Astrocyte of the spinal cord (primary cell): ENCODE data around the gene FSCN2.

Experiments used
- DNase-seq: peaks from one replicate; pipeline ENCODE4 v3.0.0; 2011; ENCODE audit warnings: low read depth, low spot score
- H3K4me3 ChIP-seq: 2 replicates; pipeline ENCODE4 v1.5.1; 2011; ENCODE audit warnings: low read depth, mild to moderate bottlenecking, low read length, moderate library complexity
- in situ Hi-C: cut with HindIII; loops from 2 replicates; pipeline ENCODE4 v1.10.0; 2017; ENCODE audit warnings: low sequenced_read_pairs
- TF ChIP-seq, protein P1 (sequence below): IDR thresholded peaks from 2 replicates; pipeline ENCODE4 v1.5.1; 2012; ENCODE audit warnings: low read depth, mild to moderate bottlenecking, low read length, inconsistent platforms

FSCN2 gene

DNA sequence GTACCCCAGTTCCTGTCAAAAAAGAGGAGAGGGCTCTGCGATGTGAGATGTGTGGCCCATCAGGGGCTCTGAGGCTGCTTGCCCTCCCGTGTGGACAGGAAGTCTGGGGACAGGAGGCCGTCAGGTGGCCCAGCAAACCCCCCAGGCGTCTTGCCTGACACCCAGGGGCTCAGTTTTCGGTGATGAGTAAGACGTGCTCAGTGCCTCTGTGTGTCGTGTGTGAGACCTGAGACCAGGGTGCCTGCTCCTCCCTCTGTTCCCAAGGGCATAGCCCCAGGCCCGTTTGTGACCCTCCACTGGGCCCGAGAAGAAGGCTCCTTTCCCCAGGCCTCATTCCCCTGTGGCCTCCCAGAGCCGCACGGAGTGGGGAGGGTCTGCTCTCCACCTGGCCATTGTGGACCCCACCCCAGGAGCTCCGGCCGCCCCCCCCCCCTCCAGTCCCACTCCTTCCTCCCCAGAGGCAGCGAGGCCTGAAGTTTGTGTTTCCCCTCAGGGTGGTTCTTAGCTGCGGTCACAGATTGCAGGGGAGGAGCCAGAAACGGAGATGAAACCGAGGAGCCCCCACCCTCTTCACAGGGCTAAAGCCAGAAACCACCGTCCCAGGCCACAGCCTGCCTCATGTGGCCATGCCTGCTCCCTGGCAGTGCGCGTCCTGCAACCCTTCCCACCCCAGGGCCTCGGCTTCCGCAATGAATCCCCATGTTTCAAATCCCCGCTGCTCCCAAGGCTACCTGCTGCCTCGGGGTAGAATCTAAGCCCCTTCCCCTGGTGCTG lies 10.7 kb upstream of the FSCN2 start:
- in situ Hi-C loops: loop anchor here (10.0 kb wide), 1 partner anchor 113 kb away; no protein-coding TSS in a partner anchor
- H3K4me3 ChIP-seq: no peak overlapping the region
- TF ChIP-seq, protein P1, sequence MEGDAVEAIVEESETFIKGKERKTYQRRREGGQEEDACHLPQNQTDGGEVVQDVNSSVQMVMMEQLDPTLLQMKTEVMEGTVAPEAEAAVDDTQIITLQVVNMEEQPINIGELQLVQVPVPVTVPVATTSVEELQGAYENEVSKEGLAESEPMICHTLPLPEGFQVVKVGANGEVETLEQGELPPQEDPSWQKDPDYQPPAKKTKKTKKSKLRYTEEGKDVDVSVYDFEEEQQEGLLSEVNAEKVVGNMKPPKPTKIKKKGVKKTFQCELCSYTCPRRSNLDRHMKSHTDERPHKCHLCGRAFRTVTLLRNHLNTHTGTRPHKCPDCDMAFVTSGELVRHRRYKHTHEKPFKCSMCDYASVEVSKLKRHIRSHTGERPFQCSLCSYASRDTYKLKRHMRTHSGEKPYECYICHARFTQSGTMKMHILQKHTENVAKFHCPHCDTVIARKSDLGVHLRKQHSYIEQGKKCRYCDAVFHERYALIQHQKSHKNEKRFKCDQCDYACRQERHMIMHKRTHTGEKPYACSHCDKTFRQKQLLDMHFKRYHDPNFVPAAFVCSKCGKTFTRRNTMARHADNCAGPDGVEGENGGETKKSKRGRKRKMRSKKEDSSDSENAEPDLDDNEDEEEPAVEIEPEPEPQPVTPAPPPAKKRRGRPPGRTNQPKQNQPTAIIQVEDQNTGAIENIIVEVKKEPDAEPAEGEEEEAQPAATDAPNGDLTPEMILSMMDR: no peak
- no peak for DNase-seq

DNA sequence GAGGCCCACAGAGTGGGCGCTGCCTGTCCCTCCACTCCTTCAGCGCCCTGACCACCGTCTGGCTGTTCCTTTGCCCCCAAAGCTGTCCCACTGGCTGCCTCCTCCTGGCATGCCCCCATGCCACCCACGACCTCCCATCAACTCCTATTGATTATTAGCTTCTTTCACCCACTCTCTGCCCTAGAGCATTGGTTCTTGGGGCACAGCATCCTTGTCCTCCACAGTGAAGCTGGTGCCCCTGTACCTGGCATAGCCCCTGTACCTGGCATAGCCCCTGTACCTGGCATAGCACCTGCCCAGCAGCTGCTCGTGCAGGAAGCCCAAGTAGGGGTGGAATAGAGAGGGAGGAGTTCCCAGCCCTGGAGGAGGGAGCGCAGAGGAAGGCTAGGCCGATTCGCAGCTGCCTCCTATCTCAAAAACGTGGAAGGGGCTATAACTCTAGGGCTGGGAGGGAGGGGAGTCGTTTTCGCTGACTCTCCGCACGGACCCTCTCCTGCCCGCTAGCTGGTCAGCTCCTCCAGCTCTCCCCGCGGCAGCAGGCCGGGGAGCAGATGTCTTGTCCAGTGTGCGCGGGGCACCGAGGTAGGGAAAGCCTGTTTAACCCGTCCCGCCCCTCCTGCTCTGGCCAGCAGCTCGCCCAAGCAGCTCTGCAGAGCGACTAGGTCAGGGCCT lies 9.9 kb upstream of the FSCN2 start:
- H3K4me3 ChIP-seq: peak overlapping the region; percentile 22
- TF ChIP-seq, protein P1: no peak
- no peak for DNase-seq
- in situ Hi-C loops: loop anchor here (10.0 kb wide), 1 partner anchor 113 kb away; no protein-coding TSS in a partner anchor

DNA sequence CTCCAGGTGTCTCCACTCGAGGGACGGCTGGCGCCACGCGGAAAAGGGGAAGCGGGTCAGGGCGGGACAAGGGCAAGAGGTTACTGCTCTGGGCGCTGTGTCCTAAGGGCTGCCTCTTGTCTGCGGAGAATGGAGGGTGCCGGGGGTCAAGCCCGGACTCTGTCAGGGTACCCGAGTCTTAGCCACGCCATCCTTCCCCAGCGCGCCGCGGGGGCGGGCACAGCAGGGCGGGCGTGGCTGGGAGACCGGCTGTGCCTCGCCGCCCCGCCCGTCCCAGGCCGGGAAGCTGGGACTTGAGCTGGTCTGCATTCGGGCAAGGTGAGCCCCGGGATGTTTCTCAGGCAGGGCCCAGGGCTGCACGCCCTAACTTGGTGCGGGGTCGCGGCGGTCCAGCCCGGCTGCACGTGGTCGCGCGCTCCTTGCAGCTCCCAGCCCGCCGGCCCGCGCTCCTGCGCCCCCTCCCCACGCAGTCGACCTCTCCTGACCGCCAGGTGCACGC lies 9.3 kb upstream of the FSCN2 start:
- in situ Hi-C loops: loop anchor here (10.0 kb wide), 1 partner anchor 114 kb away; no protein-coding TSS in a partner anchor
- DNase-seq: no peak
- TF ChIP-seq, protein P1: no peak

DNA sequence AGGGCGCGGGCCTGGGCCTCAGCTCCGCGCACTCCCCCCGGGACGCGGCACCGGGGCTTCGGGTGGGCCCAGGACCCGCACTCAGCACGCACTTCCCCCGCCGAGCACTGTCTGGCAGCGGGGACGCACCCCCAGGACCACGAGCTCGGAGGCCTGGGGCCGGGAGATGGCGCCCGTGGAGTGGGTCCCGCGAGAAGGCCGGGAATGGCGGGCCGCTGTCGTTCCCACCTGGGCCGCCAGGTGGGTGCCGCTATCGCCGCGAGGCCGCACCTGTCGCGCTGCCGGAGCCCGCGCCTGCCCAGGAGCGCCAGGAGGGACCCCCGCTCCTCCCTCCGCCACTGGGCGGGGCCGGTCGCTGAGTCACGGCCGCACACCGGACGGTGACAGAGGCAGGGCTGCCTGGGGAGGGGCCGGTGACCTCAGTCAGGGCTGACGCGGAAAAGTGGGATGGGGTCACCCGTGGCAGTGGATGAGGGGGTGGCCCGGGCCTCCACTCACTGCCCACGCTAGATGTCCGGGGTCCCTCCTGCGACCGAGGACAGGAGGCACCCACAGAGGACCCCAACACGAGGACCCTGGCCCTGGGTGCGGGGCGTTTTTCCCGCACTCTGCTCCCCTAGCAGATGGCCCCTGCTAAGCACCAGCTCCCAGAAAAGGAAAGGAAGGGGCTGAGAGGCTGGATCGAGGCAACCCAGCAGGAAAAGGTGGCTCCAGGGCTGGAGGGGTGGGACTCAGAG lies 8.7 kb upstream of the FSCN2 start:
- no peak for DNase-seq
- TF ChIP-seq, protein P1: peak; percentile 22
- in situ Hi-C loops: loop anchor here (10.0 kb wide), 1 partner anchor 115 kb away; no protein-coding TSS in a partner anchor
- peak overlapping the region; percentile 22 for H3K4me3 ChIP-seq

More for the DNA sequence above, 9.3 kb upstream of the FSCN2 start:
- peak overlapping the region; percentile 22 for H3K4me3 ChIP-seq

DNA sequence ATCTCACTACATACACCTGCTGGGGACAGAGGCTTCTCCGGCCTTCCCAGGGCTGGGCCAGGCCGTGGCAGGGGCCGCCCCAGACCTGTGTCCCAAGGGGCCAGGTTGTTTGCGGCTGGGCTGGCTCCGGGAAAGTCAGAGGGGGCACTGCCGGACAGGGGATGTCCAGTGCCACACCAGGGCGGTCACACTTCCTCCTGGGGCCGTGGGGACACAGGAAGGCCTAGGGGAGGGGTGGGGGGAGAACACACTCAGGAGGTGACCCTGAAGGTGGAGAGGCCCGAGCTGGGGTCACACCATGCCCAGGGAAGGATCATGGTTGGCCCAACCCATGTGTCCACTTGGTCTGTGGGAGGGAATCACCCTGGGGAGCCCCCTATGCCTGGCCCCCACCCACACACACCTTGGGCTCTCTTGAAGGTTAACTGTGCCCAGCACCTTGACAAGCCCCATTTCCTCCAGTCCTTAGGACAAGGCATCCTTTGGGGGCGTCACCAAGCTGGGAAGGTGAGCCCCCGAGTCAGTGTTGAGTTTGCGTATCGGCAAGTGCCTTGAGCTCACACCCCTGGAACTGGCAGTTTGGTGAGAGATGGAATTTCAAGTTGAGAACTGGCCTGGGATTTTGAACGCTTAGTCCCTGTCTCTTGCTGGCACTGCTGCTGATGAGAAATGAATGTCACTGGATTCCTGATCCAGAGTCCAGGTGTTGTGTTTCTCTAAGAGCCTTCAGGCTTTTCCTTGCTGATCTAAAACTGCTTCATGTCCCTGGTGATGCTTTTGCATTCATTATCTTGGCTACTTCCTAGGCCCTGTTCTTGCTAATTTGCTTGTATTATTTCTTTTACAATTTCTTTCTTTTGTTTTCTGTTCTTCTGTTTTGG lies 7.9 kb upstream of the FSCN2 start:
- H3K4me3 ChIP-seq: no peak overlapping the region
- in situ Hi-C loops: no loop called here
- DNase-seq: no peak
- TF ChIP-seq, protein P1: no peak
